HepG2 (cell line): Measurements from ENCODE around the gene MXRA8. TPM values are rescaled to one million over a fixed set of nuclear protein-coding genes. Genes with fewer than 3 reads are reported as not detected.

Experiments
- AKAP8 ChIP-seq: sonication (generic); formaldehyde crosslinking; IDR thresholded peaks from 2 replicates; pipeline ENCODE4 v1.5.1; 2020; ENCODE audit warnings: mild to moderate bottlenecking, missing genetic modification reagents
- BORCS8-MEF2B ChIP-seq: sonication (generic); formaldehyde crosslinking; IDR thresholded peaks from 2 replicates; pipeline ENCODE4 v1.8.0; 2022; ENCODE audit warnings: mild to moderate bottlenecking, missing genetic modification reagents
- CBX1 ChIP-seq: IDR thresholded peaks from one replicate; pipeline ENCODE4 v1.6.1; 2016; ENCODE audit warnings: antibody characterized with exemption, low read depth
- HHEX ChIP-seq: IDR thresholded peaks from 2 replicates; pipeline ENCODE4 v1.6.1; 2016; ENCODE audit warnings: control low read depth
- KDM1A ChIP-seq: IDR thresholded peaks from 2 replicates; pipeline ENCODE4 v1.6.1; 2016; ENCODE audit warnings: missing compliant biosample characterization
- MXD4 ChIP-seq: IDR thresholded peaks from 2 replicates; pipeline ENCODE4 v1.6.1; 2016; ENCODE audit warnings: mild to moderate bottlenecking, missing biosample characterization, missing genetic modification reagents
- NR2F6 ChIP-seq, 2 experiments: IDR thresholded peaks; 2 replicates each; pipeline ENCODE4 v1.6.1; 2016; ENCODE audit warnings: antibody characterized with exemption in 1 of 2, mild to moderate bottlenecking in 1 of 2
- NRL ChIP-seq: sonication (generic); formaldehyde crosslinking; IDR thresholded peaks from 2 replicates; pipeline ENCODE4 v1.5.0; 2020; ENCODE audit warnings: missing genetic modification reagents, mild to moderate bottlenecking, moderate library complexity, borderline replicate concordance
- POGK ChIP-seq: sonication (generic); formaldehyde crosslinking; conservative IDR thresholded peaks from 2 replicates; pipeline ENCODE4 v1.8.0; 2022; ENCODE audit warnings: mild to moderate bottlenecking, moderate library complexity, missing genetic modification reagents
- RERE ChIP-seq: IDR thresholded peaks from 2 replicates; pipeline ENCODE4 v1.6.1; 2016; ENCODE audit warnings: low read depth, missing genetic modification reagents, missing compliant biosample characterization
- ZBTB43 ChIP-seq: sonication (generic); formaldehyde crosslinking; conservative IDR thresholded peaks from 2 replicates; pipeline ENCODE4 v1.4.0; 2020; ENCODE audit warnings: missing genetic modification reagents
- ZNF550 ChIP-seq: sonication (generic); formaldehyde crosslinking; IDR thresholded peaks from 2 replicates; pipeline ENCODE4 v1.4.0; 2020; ENCODE audit warnings: mild to moderate bottlenecking, missing genetic modification reagents, borderline replicate concordance
- ZNF580 ChIP-seq: IDR thresholded peaks from 2 replicates; pipeline ENCODE4 v1.6.1; 2016; ENCODE audit warnings: low read depth, borderline replicate concordance
- ZNF597 ChIP-seq: sonication (generic); formaldehyde crosslinking; IDR thresholded peaks from 2 replicates; pipeline ENCODE4 v1.5.0; 2020; ENCODE audit warnings: missing genetic modification reagents
- ZNF747 ChIP-seq: sonication (generic); formaldehyde crosslinking; IDR thresholded peaks from 2 replicates; pipeline ENCODE4 v1.8.1; 2023; ENCODE audit warnings: missing genetic modification reagents, mild to moderate bottlenecking, borderline replicate concordance
- ZNF768 ChIP-seq: sonication (generic); formaldehyde crosslinking; IDR thresholded peaks from 2 replicates; pipeline ENCODE4 v1.4.0; 2020; ENCODE audit warnings: missing genetic modification reagents
- ZNF792 ChIP-seq: IDR thresholded peaks from 2 replicates; pipeline ENCODE4 v1.6.1; 2016
- polyA plus RNA-seq, 8 experiments: library from polyadenylated mRNA; depleted of rRNA in 3 of 8; stranded (reverse) in 7 of 8; unstranded in 1 of 8; fragments of >200 nt; fragmentation: Illumina TruSeq in 4 of 8; extraction: Trizol in 4 of 8; gene quantifications; 2 replicates each; pipeline versions ENCODE4 v1.2.1 to v1.2.3, GENCODE V29; 2011 to 2016; ENCODE audit warnings: low read depth in 4 of 8, missing spikeins in 1 of 8, mixed read lengths in 1 of 8; ENCODE audit not compliant: insufficient read depth in 1 of 8
- total RNA-seq, 5 experiments: library from RNA; depleted of rRNA; stranded (reverse); fragments of >200 nt; fragmentation: Illumina TruSeq; extraction: Trizol; gene quantifications; 2 replicates each; pipeline ENCODE4 v1.2.3, GENCODE V29; 2016; ENCODE audit warnings: low read depth in 1 of 5

MXRA8 gene
- total and polyA plus RNA-seq, 2 of the 13 experiments (the other 11 are each of a cell fraction or from before 2014, with no cell fraction given), result 19.8 to 44.8 TPM

- TF ChIP-seq BORCS8-MEF2B (peak; percentile 87), MXD4 (CRISPR knock-in tag) (peak; percentile 91), AKAP8 (CRISPR knock-in tag) (peak; percentile 99), ZNF792 (peak; percentile 88; the same call in 1 of the 2 replicates), ZNF768 (0 out of 2 replicates have a peak, but pooled peaks have one; percentile 13), ZNF550 (CRISPR knock-in tag) (no peak), CBX1 (peak; percentile 71), ZBTB43 (CRISPR knock-in tag) (peak; percentile 88), ZNF597 (no peak), POGK (CRISPR knock-in tag) (peak; percentile 88), NR2F6 (IDR thresholded peaks at IDR 0.05) (peak; percentile 99), NR2F6 (CRISPR knock-in tag; IDR thresholded peaks at IDR 0.05) (peak; percentile 100), NRL (peak; percentile 47), ZNF580 (CRISPR knock-in tag) (peak; percentile 96; the same call in 1 of the 2 replicates), HHEX (peak; percentile 57; the same call in 1 of the 2 replicates), KDM1A (CRISPR knock-in tag) (peak; percentile 84), RERE (CRISPR knock-in tag) (peak; percentile 85), ZNF747 (CRISPR knock-in tag) (peak; percentile 84; the same call in 1 of the 2 replicates)
Observed at GRCh38 chr1:1400576-1401456, 42.5 kb upstream of the MXRA8 start (continued).
